ENCODE measurements around the gene COL5A1.

COL5A1 gene

GRCh38 chr9:134863306-134863902 lies 221.8 kb downstream of the COL5A1 start:
- Histone ChIP-seq H3K9ac (ENCODE audit: low read depth, low read length) (no peak overlapping the region), H3K4me1 (ENCODE audit: insufficient read depth, low read length) (no peaks in the 10 kb centered on the region), H3K36me3 (ENCODE audit: insufficient read depth, low read length) (no peaks in the 10 kb centered on the region), H3K9me3 (ENCODE audit: control insufficient read depth, insufficient read depth, low read length) (no peaks in the 10 kb centered on the region; the same call in 1 of the 2 replicates)

DNA sequence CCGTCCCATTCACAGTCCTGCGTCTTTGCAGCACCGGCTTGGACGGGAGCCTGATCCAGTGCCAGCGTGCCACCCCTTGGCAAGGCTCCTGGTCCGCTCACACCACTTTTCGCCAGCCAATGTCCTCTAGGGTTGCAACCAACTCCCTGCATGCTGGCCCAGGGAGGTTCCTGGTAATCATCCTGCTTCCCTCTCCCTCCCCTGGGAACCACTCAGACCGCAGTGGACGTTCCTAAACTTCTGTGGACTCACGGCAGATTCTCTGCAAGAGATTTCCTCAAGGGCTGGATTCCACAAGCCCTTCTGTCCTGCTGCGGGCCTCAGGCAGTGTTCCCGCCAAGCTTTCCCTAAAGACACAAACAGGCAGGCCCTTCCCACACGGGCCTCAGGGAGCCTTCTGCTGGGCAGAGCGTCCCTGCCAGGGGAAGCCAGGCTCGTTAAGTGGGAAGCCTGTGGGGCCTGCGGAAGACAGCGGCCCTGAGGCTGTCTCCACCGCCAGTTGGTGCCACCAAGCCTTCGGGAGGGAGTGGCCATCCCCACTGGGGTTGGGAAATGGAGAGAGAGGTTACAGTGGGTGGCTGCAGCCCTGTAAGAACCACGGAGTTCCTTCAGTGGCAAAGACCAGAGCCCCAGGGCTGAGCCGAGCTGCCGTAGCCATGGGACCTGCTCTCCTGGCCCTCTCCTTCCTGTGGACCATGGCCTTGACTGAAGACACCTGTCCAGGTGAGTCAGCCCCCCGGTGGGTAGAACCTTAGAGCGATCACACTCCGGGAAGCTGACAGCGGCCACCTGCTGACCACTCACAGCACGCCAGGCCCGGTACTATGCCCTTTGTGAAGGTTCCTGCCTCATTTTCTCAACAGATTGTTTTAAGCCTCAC lies 222.6 kb downstream of the COL5A1 start:
- no peak overlapping the region for H3K9ac ChIP-seq (ENCODE audit: low read depth, low read length)
- H3K4me1 ChIP-seq (ENCODE audit: insufficient read depth, low read length), result no peaks in the 10 kb centered on the region
- H3K36me3 ChIP-seq (ENCODE audit: insufficient read depth, low read length), result no peaks in the 10 kb centered on the region
- H3K9me3 ChIP-seq (ENCODE audit: control insufficient read depth, insufficient read depth, low read length), result no peaks in the 10 kb centered on the region; the same call in 1 of the 2 replicates

GRCh38 chr9:134864821-134865190 lies 223.2 kb downstream of the COL5A1 start:
- Histone ChIP-seq H3K9me3 (ENCODE audit: control insufficient read depth, insufficient read depth, low read length) (no peaks in the 10 kb centered on the region; the same call in 1 of the 2 replicates), H3K36me3 (ENCODE audit: insufficient read depth, low read length) (no peaks in the 10 kb centered on the region), H3K4me1 (ENCODE audit: insufficient read depth, low read length) (no peaks in the 10 kb centered on the region), H3K9ac (ENCODE audit: low read depth, low read length) (no peak overlapping the region)

GRCh38 chr9:134867917-134868750 lies 226.5 kb downstream of the COL5A1 start:
- no peaks in the 10 kb centered on the region for H3K4me1 ChIP-seq (ENCODE audit: insufficient read depth, low read length)
- no peaks in the 10 kb centered on the region for H3K9me3 ChIP-seq (ENCODE audit: control insufficient read depth, insufficient read depth, low read length)
- no peaks in the 10 kb centered on the region for H3K36me3 ChIP-seq (ENCODE audit: insufficient read depth, low read length)
- no peak overlapping the region for H3K9ac ChIP-seq (ENCODE audit: low read depth, low read length)

DNA sequence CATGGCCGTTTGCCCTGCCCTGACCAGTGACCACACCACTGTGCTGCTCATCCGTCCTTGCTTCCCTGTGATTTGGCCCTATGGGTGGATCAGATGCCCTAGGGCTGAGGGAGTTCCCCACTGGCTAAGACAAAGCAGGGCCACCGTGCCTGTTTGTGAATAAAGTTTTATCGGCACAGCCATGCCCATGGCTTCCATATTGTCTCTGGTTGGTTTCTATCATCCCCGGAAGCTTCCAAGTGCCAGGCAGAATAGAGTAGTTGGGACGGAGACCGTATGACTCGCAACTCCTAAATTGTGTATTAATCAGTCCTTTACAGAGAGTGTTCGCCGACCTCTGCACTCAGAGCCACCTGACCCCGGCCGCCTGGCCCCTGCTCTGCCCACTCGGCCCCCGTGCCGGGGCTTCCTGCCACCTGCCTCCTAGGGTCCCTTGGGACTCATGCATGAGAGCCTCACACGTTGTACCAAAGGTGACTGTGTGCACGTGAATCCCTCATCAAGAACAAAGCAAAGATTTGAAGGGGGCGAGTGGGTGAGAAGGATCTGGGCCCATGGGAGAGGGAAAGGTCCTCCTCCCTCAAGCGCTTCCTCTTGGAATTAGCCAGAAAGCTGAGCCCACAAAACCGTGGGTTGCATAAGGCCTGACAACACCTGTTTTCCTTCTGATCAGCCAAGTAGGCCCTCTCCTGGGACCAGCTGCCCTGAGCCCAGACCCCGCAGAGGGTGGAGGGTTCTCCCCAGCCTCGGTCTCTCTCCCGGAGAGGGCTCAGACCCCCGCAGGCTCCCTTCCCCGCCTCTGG lies 227.3 kb downstream of the COL5A1 start:
- Histone ChIP-seq H3K9me3 (ENCODE audit: control insufficient read depth, insufficient read depth, low read length) (no peaks in the 10 kb centered on the region), H3K36me3 (ENCODE audit: insufficient read depth, low read length) (no peaks in the 10 kb centered on the region), H3K9ac (ENCODE audit: low read depth, low read length) (no peak overlapping the region), H3K4me1 (ENCODE audit: insufficient read depth, low read length) (no peaks in the 10 kb centered on the region)

- H3K9me3 ChIP-seq (ENCODE audit: control insufficient read depth, insufficient read depth, low read length), result no peaks in the 10 kb centered on the region
- H3K4me1 ChIP-seq (ENCODE audit: insufficient read depth, low read length), result no peaks in the 10 kb centered on the region
- H3K9ac ChIP-seq (ENCODE audit: low read depth, low read length), result no peak overlapping the region
- H3K36me3 ChIP-seq (ENCODE audit: insufficient read depth, low read length), result no peaks in the 10 kb centered on the region
These were observed 228.1 kb downstream of the COL5A1 start for GRCh38 chr9:134869554-134870300.

DNA sequence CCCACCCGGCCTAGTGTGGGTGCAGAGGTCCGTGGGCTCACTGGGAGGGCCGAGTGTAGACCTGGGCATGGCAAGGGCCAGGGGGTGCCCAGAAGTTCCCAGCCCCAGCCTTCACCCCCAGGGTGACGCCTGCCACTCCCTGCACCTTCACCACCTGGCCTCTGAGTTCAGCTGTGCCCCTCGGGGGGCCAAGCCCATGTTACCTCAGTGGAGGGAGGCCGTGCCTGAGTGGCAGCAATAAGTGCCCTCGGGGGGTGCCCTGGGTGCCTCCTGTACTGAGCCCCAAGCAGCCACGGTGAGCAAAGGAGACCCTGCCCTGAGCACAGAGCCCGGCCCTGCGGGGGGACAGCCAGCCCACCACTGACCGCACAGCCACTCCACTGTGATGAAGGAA lies 228.7 kb downstream of the COL5A1 start:
- Histone ChIP-seq H3K36me3 (ENCODE audit: insufficient read depth, low read length) (no peaks in the 10 kb centered on the region), H3K9ac (ENCODE audit: low read depth, low read length) (no peak overlapping the region), H3K9me3 (ENCODE audit: control insufficient read depth, insufficient read depth, low read length) (no peaks in the 10 kb centered on the region), H3K4me1 (ENCODE audit: insufficient read depth, low read length) (no peaks in the 10 kb centered on the region)

DNA sequence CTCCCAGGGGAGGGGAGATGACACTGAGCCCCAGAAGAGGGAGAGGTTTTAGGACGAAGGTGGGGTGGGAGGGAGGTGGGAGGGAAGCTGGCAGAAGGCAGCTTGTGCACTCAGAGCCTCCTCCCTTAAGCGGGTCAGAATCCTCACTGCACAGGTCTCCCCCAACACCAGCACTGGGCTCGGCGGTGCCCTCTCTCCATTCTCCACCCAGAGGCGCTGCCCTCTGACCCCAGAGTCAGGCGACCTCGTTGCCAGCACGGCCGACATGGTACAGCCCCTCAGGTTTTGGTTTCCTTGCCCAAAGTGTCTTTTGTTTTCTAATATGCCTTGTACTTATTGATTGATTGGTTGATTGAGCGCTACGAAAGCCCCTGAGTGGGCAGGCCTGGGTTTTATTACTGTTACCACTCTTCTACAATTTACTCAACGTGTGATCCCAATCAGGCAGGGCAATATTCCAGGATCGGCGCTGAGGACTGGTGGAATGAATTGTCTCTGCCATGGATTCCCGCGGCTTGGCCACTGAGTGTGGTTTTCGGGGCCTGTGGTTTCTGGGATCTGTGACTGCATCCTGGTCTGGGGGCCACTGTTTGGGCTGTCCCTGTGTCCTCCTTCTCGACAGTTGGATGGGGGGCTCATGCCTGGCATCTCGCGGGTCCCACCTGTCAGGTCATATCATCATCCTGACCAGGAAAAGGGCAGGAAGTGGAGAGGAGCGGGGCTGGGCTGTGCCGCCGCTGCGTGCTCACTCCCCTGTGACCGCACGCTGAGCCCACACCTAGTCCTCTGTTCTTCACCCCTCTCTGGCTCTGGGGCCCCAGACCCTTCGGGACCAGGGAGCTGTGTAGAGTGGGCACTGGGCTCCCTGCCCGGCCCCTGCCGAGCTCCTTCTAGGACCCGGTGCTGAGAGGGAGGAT lies 229.4 kb downstream of the COL5A1 start:
- no peaks in the 10 kb centered on the region for H3K9me3 ChIP-seq (ENCODE audit: control insufficient read depth, insufficient read depth, low read length)
- H3K9ac ChIP-seq (ENCODE audit: low read depth, low read length), result no peak overlapping the region
- no peaks in the 10 kb centered on the region for H3K36me3 ChIP-seq (ENCODE audit: insufficient read depth, low read length)
- H3K4me1 ChIP-seq (ENCODE audit: insufficient read depth, low read length), result no peaks in the 10 kb centered on the region

GRCh38 chr9:134871697-134872340 lies 230.2 kb downstream of the COL5A1 start:
- no peak overlapping the region for H3K9ac ChIP-seq (ENCODE audit: low read depth, low read length)
- no peaks in the 10 kb centered on the region for H3K4me1 ChIP-seq (ENCODE audit: insufficient read depth, low read length)
- no peaks in the 10 kb centered on the region for H3K9me3 ChIP-seq (ENCODE audit: control insufficient read depth, insufficient read depth, low read length)
- no peaks in the 10 kb centered on the region for H3K36me3 ChIP-seq (ENCODE audit: insufficient read depth, low read length)

DNA sequence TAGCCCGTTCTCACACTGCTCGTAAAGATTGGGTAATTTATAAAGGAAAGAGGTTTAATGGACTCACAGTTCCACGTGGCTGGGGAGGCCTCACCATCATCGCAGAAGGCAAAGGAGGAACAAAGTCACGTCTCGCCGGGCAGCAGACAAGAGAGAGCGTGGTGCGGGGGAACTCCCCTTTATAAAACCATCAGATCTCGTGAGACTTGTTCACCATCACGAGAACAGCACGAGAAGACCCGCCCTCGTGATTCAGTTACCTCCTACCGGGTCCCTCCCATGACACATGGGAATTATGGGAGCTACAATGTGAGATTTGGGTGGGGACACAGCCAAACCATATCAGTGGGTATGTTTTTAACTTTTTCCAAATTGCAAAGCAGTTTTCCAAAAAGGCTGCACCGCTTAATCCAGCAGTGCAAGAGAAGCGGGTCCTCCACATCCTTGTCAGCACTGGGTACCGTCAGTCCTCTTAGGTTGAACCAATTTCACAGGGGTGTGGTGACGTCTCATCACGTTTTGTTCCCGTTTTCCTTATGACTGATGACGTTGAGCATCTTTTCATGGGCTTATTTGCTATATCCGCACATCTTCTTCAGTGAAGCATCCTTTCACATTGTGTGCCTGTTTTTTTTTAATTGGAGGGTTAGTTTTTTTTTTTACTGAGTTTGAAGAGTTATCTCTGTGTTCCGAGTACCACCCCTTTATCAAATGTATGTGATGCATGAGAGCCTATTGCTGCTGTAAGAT lies 231.1 kb downstream of the COL5A1 start:
- Histone ChIP-seq H3K4me1 (ENCODE audit: insufficient read depth, low read length) (no peaks in the 10 kb centered on the region), H3K36me3 (ENCODE audit: insufficient read depth, low read length) (no peaks in the 10 kb centered on the region), H3K9me3 (ENCODE audit: control insufficient read depth, insufficient read depth, low read length) (no peaks in the 10 kb centered on the region), H3K9ac (ENCODE audit: low read depth, low read length) (no peak overlapping the region)

GRCh38 chr9:134875371-134875770 lies 233.8 kb downstream of the COL5A1 start:
- Histone ChIP-seq H3K9me3 (ENCODE audit: control insufficient read depth, insufficient read depth, low read length) (no peaks in the 10 kb centered on the region), H3K9ac (ENCODE audit: low read depth, low read length) (no peak overlapping the region), H3K4me1 (ENCODE audit: insufficient read depth, low read length) (no peaks in the 10 kb centered on the region), H3K36me3 (ENCODE audit: insufficient read depth, low read length) (no peaks in the 10 kb centered on the region)

- H3K4me1 ChIP-seq (ENCODE audit: insufficient read depth, low read length), result no peaks in the 10 kb centered on the region
- no peaks in the 10 kb centered on the region for H3K9me3 ChIP-seq (ENCODE audit: control insufficient read depth, insufficient read depth, low read length)
- H3K9ac ChIP-seq (ENCODE audit: low read depth, low read length), result no peak overlapping the region
- H3K36me3 ChIP-seq (ENCODE audit: insufficient read depth, low read length), result no peaks in the 10 kb centered on the region
These were observed 235.9 kb downstream of the COL5A1 start for GRCh38 chr9:134877541-134877940.
